Measurements from ENCODE around the gene EFCAB10. TPM values are rescaled to one million over a fixed set of nuclear protein-coding genes. Genes with fewer than 3 reads are reported as not detected.

The EFCAB10 gene
- total RNA-seq, 1 donor from 2014 or later = 0.28 TPM

DNA sequence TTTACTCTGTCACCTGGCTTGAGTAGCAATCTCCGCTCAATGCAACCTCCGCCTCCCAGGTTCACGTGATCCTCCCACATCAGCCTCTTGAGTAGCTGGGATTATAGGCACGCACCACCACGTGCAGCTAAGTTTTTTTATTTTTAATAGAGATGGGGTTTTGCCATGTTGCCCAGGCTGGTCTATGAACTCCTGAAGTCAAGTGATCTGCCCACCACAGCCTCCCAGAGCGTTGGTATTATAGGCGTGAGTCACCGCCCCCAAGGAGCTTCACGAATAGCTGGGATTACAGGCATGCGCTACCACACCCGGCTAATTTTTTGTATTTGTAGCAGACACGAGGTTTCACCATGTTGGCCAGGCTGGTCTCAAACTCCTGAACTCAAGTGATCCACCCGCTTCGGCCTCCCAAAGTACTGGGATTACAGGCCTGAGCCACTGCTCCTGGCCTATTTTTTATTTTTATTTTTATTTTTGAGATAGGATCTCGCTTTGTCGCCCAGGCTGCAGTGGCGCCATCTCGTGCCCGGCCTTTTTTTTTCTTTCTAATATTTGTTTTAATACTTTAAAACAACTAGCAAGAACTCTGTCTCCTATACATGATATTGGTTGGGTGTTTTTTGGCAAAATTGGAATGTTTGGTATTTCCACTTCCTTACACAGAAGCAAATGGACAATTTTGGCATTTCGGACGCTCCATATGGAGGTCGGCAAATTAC lies 1.1 kb downstream of the EFCAB10 start:
- no peaks in the 10 kb centered on the region for H3K9me3 Mint-ChIP-seq (ENCODE audit: unreplicated experiment)
- no peak for DNase-seq (ENCODE audit: low spot score)
- TF ChIP-seq, protein P1, sequence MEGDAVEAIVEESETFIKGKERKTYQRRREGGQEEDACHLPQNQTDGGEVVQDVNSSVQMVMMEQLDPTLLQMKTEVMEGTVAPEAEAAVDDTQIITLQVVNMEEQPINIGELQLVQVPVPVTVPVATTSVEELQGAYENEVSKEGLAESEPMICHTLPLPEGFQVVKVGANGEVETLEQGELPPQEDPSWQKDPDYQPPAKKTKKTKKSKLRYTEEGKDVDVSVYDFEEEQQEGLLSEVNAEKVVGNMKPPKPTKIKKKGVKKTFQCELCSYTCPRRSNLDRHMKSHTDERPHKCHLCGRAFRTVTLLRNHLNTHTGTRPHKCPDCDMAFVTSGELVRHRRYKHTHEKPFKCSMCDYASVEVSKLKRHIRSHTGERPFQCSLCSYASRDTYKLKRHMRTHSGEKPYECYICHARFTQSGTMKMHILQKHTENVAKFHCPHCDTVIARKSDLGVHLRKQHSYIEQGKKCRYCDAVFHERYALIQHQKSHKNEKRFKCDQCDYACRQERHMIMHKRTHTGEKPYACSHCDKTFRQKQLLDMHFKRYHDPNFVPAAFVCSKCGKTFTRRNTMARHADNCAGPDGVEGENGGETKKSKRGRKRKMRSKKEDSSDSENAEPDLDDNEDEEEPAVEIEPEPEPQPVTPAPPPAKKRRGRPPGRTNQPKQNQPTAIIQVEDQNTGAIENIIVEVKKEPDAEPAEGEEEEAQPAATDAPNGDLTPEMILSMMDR (IDR thresholded peaks at IDR 0.05; ENCODE audit: unreplicated experiment) = no peak
- no peaks in the 10 kb centered on the region for H3K27me3 Mint-ChIP-seq (ENCODE audit: unreplicated experiment)
- H3K36me3 Mint-ChIP-seq (ENCODE audit: low read depth, unreplicated experiment) = peaks cover 8% of the 10 kb centered on the region
- H3K4me1 Mint-ChIP-seq (ENCODE audit: unreplicated experiment) = peaks cover 3% of the 10 kb centered on the region
- H3K27ac Mint-ChIP-seq (ENCODE audit: unreplicated experiment) = no peak overlapping the region
- H3K4me3 Mint-ChIP-seq (ENCODE audit: unreplicated experiment) = no peak overlapping the region

DNA sequence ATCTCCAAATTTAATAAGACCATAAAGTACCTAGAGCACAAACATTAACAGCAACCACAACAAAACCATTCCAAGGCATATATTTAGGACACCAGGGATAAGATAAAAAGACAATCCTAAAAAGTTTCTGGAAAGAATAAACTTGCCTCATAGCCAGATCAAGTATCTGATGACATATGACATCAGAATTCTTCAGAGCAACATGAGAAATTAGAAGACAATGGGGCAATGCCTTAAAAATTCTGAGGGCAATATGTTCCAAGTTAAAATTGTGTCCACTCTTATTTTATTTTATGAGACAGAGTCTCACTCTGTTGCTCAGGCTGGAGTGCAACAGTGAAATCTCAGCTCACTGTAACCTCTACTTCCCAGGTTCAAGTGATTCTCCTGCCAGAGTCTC lies 2.8 kb downstream of the EFCAB10 start:
- Mint-ChIP-seq H3K9me3 (ENCODE audit: unreplicated experiment) (no peaks in the 10 kb centered on the region), H3K27me3 (ENCODE audit: unreplicated experiment) (no peaks in the 10 kb centered on the region)

DNA sequence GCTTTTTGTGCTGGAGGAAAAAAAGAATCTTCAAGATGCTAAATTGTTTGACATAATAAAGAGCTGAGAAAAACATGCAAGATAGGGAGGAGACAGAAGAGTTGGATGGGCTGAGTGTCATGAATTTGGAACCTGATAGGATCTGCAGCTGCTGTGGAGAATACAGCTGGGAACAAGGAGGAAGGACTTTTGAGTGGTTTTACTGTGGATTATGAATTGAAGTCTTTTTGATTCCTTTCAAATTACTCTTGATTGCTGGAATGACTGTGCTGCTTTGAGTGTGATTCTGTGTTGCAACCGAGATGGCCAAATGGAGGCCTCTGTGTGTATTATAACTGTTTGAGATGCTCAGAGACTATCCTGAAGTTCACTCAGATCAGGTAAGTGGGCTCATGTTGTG lies 4.0 kb downstream of the EFCAB10 start:
- TF ChIP-seq, protein P1 (IDR thresholded peaks at IDR 0.05; ENCODE audit: unreplicated experiment) = no peak
- H3K36me3 Mint-ChIP-seq (ENCODE audit: low read depth, unreplicated experiment) = no peaks in the 10 kb centered on the region
- no peaks in the 10 kb centered on the region for H3K9me3 Mint-ChIP-seq (ENCODE audit: unreplicated experiment)
- no peak overlapping the region for H3K27ac Mint-ChIP-seq (ENCODE audit: unreplicated experiment)
- H3K4me3 Mint-ChIP-seq (ENCODE audit: unreplicated experiment) = no peak overlapping the region
- no peaks in the 10 kb centered on the region for H3K27me3 Mint-ChIP-seq (ENCODE audit: unreplicated experiment)
- DNase-seq (ENCODE audit: low spot score) = no peak
- peaks cover 3% of the 10 kb centered on the region for H3K4me1 Mint-ChIP-seq (ENCODE audit: unreplicated experiment)

More for the DNA sequence above, 2.8 kb downstream of the EFCAB10 start:
- no peak for DNase-seq (ENCODE audit: low spot score)
- TF ChIP-seq, protein P1 (IDR thresholded peaks at IDR 0.05; ENCODE audit: unreplicated experiment) = no peak
- Mint-ChIP-seq H3K36me3 (ENCODE audit: low read depth, unreplicated experiment) (peaks cover 4% of the 10 kb centered on the region), H3K4me1 (ENCODE audit: unreplicated experiment) (peaks cover 3% of the 10 kb centered on the region), H3K27ac (ENCODE audit: unreplicated experiment) (no peak overlapping the region), H3K4me3 (ENCODE audit: unreplicated experiment) (no peak overlapping the region)

DNA sequence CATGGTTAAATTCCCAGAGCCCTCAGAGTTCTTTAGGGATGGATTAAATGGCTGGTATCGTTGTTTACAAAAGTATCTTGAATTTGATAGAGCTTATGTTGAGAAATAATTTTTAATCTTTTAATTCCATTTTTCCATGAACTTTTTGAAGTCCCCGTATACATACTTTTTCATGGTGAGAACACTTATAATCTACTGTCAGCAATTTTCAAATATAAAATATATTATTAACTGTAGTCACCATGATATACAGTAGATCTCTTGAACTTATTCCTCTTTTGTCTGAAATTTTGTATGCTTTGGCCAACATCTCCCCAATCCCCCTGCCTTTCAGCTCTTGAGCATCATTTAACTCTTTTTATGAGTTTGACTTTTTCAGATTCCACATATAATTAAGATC lies 9.4 kb downstream of the EFCAB10 start:
- H3K27me3 Mint-ChIP-seq (ENCODE audit: unreplicated experiment) = no peaks in the 10 kb centered on the region
- no peak overlapping the region for H3K27ac Mint-ChIP-seq (ENCODE audit: unreplicated experiment)
- no peak overlapping the region for H3K4me3 Mint-ChIP-seq (ENCODE audit: unreplicated experiment)
- TF ChIP-seq, protein P1 (IDR thresholded peaks at IDR 0.05; ENCODE audit: unreplicated experiment) = no peak
- DNase-seq (ENCODE audit: low spot score) = no peak
- no peaks in the 10 kb centered on the region for H3K9me3 Mint-ChIP-seq (ENCODE audit: unreplicated experiment)
- H3K4me1 Mint-ChIP-seq (ENCODE audit: unreplicated experiment) = no peaks in the 10 kb centered on the region
- no peaks in the 10 kb centered on the region for H3K36me3 Mint-ChIP-seq (ENCODE audit: low read depth, unreplicated experiment)

DNA sequence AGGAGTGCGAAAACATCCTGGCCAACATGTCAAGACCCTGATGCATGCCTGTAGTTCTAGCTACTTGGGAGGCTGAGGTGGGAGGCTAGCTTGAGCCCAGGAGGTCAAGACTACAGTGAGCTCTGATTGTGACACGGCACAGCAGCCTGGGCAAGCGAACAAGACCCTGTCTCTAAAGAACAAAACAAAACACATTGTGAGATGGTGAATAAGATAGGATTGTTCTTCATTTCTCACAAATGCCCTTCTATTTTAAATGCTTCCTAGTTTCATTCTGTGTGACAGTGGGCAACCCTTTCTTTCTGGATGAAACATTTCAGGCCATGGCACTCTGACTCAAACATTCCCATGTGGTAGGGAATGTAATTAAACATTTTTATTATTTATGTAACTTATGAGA lies 13.5 kb downstream of the EFCAB10 start:
- peaks cover 9% of the 10 kb centered on the region for H3K36me3 Mint-ChIP-seq (ENCODE audit: low read depth, unreplicated experiment)
- H3K27me3 Mint-ChIP-seq (ENCODE audit: unreplicated experiment) = no peaks in the 10 kb centered on the region
- DNase-seq (ENCODE audit: low spot score) = no peak
- H3K4me1 Mint-ChIP-seq (ENCODE audit: unreplicated experiment) = no peaks in the 10 kb centered on the region
- TF ChIP-seq, protein P1 (IDR thresholded peaks at IDR 0.05; ENCODE audit: unreplicated experiment) = no peak
- H3K9me3 Mint-ChIP-seq (ENCODE audit: unreplicated experiment) = no peaks in the 10 kb centered on the region
- H3K27ac Mint-ChIP-seq (ENCODE audit: unreplicated experiment) = no peak overlapping the region
- H3K4me3 Mint-ChIP-seq (ENCODE audit: unreplicated experiment) = no peak overlapping the region
